Ureter (tissue), 1 donor: ENCODE data around the gene PRKCB. TPM values are rescaled to one million over a fixed set of nuclear protein-coding genes. Genes with fewer than 3 reads are reported as not detected.
"Not testable (repeated sequence)": the region's sequence is repeated elsewhere in the genome, so short reads cannot be mapped to it uniquely, and the experiment has no call there.

Source experiments
- DNase-seq: peaks from one replicate; pipeline ENCODE4 v3.0.0-alpha.2; 2020; ENCODE audit warnings: low spot score
- total RNA-seq: library from RNA; stranded (reverse); gene quantifications from one replicate; pipeline ENCODE4 v1.2.4, GENCODE V29; 2023
- donor health status: DM: yes; HTN: yes; CAD: no.

PRKCB gene
- total RNA-seq, 1 donor from 2014 or later = 14.3 TPM

- DNase-seq = no peak
Measured at GRCh38 chr16:24005577-24005976, 169.8 kb downstream of the PRKCB start.

GRCh38 chr16:24007391-24007790 is 171.6 kb downstream of the PRKCB start:
- no peak for DNase-seq

- DNase-seq = no peak
Measured at GRCh38 chr16:24007934-24008333, 172.2 kb downstream of the PRKCB start.

GRCh38 chr16:24009098-24009497 is 173.3 kb downstream of the PRKCB start:
- DNase-seq = no peak

- DNase-seq = no peak
Measured at GRCh38 chr16:24009955-24010354, 174.2 kb downstream of the PRKCB start.

GRCh38 chr16:24010440-24011089 is 174.8 kb downstream of the PRKCB start:
- DNase-seq = peak; percentile 81

- DNase-seq = no peak
Measured at GRCh38 chr16:24011237-24011636, 175.5 kb downstream of the PRKCB start.

- DNase-seq = no peak
Measured at GRCh38 chr16:24013054-24013636, 177.4 kb downstream of the PRKCB start.

GRCh38 chr16:24013864-24014645 is 178.3 kb downstream of the PRKCB start:
- DNase-seq = peak; percentile 47

GRCh38 chr16:24014955-24015354 is 179.2 kb downstream of the PRKCB start:
- not testable (repeated sequence) for DNase-seq

- DNase-seq = no peak
Measured at GRCh38 chr16:24015923-24016322, 180.1 kb downstream of the PRKCB start.

- no peak for DNase-seq
Measured at GRCh38 chr16:24018485-24018884, 182.7 kb downstream of the PRKCB start.

GRCh38 chr16:24022797-24023196 is 187.0 kb downstream of the PRKCB start:
- no peak for DNase-seq

GRCh38 chr16:24023621-24024020 is 187.8 kb downstream of the PRKCB start:
- DNase-seq = no peak

GRCh38 chr16:24024971-24025370 is 189.2 kb downstream of the PRKCB start:
- DNase-seq = no peak

GRCh38 chr16:24027466-24027865 is 191.7 kb downstream of the PRKCB start:
- DNase-seq = no peak

GRCh38 chr16:24029841-24030240 is 194.1 kb downstream of the PRKCB start:
- DNase-seq = not testable (repeated sequence)

- no peak for DNase-seq
Measured at GRCh38 chr16:24035127-24035842, 199.5 kb downstream of the PRKCB start.

- DNase-seq = no peak
Measured at GRCh38 chr16:24036038-24036543, 200.3 kb downstream of the PRKCB start.

- no peak for DNase-seq
Measured at GRCh38 chr16:24036614-24037013, 200.8 kb downstream of the PRKCB start.

GRCh38 chr16:24037335-24037734 is 201.6 kb downstream of the PRKCB start:
- DNase-seq = no peak
